GM18519 (cell line): ENCODE measurements around the gene FOXG1.

Experiments
- ATAC-seq: cut with Tn5 transposase; IDR thresholded peaks from one replicate; pipeline ENCODE4 v1.9.1; 2021; ENCODE audit warnings: mild to moderate bottlenecking, moderate library complexity; ENCODE audit not compliant: unreplicated experiment, low FRiP score

FOXG1 gene

DNA sequence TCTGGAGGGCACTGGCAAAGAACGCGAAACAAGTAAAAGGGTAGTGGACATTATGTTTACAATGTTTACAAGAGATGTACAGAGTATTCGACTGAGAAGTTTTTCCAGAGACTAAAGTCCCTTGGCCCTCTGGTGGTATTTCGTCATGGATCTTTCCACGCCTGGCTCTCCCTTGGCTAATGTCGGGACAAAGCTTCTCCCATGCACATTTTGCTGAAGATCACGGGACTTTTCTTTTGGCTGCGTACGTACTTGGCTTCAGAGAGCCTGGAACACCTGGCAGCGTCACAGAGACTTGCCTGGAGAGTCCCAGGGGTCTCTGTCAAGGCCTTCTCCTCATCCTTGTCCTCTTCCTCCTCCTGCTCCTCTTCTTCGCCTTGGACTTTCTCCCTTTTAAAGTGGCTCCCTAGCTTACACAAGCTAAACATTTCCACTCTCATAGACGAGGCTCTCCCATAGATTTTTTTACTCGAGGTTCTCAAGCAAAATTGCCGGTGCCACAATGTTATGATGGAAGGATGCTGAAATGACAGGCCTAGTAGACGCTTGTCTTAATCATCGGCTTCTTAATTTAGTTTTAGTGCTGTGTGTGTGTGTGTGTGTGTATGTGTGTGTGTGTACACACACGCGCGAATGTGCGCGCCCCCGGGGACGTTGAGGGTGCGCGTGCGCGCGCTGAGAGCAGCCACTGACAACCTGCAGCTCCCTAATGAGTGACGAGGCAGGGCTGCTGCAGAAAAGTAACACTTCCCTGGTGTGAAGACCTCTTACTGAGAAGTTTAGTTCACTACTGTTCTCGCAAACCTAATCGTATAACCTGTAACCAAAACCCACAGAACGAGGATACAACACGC, 4.9 kb upstream of the FOXG1 start:
- ATAC-seq: no peak

DNA sequence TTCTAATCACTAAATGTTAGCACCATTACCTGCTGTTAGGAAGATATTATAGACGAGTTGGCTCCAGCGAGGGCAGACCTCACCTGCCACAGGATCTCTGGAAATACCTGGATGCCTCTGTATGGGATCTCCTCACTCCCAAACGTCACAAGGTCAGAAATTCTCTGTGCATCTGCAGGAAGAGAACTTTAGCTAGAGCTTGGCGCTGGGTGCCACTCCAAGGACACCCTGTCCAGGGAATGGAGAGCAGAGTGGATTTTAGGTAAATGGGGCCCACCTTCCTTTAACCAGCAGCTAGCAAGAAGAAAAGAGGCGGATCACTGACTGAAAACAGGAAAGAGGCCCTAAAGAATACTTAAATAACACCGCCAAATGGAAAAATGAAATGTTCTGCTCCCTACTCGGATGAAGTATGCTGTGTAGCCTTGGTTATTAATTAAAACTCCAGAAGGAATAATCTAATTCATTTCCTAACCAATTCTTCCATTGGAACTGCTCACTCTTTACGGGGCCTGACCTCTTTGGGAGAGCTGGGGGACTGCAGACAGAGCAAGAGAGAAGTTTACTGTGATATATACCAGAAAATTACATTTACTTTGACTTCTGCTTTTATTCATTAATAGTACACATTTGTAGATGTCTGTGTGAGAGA, 4.2 kb upstream of the FOXG1 start:
- ATAC-seq: no peak

DNA sequence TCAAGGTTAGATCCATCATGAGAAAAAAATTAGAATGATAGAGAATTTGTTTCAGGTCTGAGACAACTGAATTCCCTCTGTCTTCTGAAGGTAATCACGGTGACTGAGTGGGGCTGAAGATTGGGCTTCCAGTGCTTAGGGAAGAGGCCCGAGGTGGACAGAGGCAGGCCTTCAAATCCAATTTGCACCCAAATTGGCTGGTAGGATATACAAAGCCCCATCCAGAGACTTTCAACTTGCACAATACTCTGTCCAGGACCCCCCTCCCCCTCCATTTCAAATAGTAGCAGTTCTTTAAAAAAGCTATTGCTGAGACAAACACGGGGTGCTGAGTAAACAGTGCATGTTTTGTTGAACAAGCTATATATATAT, 3.6 kb upstream of the FOXG1 start:
- ATAC-seq: no peak

DNA sequence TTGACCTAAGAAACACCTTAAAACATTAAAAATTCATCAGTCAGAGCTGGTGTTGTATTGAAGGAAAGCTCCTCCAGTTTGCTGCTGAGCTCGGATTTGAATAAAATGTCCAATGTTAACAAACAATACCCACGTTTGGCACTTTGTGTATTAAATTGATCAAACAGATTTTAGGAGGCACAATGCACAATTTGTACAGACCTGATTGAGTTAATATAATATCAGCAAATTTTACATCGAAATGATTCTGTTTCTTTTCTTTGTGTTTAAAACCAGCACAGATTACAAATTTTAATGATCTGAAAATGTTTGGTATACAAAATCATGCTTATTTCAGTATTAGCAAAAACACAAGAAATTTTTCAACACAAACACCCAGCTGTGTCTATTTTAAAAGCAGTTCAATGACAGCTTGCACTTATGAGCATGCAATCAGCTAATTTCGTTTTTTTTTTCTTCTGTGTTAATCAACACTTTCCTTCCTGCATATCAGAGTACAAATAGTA, 2.8 kb upstream of the FOXG1 start:
- no peak for ATAC-seq

DNA sequence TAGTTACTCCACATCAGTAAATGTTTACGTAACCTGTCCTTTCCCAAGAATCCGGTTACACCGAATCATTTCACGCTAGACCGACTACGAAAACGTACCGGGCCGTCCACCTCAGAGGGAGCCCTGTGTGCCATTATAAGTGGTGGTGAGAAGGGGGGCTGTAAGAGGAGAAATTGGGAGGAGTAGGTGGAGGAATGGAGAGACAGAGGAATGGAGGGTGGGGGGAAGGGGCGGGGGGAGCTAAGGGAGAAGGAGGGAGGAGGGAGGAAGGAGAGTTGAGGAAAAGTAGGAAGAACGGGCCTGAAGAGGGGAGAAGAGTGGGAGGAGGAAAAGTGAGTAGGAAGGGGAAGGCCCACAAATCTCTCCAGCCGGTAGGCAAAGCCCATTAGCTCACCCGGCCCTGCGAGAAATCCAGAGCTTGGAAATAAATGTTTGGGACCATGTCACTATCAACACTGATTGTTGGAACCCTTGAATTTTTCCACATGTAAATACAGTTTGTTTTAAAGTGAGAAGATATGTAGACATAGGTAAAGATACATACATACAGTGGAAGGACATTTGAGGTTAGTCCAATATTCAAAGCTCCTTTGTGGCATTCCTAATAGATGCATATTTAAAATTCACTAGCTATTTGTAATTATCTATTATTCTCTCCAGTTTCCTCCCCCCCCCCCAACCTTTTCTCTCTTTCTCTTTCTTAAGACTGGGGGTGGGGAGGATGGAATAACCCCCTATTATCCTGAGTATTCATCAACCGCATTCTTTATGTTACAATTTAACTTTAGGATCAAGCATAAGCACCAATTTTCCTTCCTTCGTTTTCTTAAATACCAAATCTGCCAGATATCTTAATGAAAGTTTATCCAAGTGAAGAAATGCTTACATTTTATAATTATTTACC, 2.1 kb upstream of the FOXG1 start:
- ATAC-seq: no peak

DNA sequence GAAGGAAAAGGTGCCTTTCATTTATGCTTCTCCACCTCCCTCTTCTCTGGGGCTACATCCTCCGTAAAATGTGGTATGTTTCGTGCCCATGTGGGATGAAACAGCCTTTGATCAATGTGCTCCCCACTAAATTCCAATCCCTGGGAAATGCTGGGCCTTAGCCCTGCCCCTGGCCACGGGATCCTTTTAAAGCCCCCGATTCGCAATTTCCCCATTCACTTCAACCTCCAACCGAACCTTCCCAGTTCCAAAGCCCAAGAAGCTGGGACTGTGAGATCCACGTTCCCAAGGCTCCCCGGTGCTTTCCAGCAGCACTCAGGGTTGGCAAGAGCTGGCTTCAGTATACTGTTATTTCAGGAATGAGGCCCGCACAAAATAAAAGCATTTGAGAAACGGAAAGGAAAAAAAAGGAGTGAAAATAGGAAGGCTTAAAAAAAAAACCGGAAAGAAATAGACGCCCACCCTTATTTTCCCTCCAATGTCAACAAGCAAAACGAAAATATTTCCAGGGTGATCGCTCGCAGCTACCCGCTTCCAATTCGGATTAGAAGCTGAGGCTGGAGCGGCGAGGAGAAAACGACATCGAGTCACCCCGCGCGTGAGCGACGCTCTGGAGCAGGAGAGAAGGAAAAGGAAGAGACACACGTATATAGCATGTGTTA, 1.3 kb upstream of the FOXG1 start:
- ATAC-seq: no peak

DNA sequence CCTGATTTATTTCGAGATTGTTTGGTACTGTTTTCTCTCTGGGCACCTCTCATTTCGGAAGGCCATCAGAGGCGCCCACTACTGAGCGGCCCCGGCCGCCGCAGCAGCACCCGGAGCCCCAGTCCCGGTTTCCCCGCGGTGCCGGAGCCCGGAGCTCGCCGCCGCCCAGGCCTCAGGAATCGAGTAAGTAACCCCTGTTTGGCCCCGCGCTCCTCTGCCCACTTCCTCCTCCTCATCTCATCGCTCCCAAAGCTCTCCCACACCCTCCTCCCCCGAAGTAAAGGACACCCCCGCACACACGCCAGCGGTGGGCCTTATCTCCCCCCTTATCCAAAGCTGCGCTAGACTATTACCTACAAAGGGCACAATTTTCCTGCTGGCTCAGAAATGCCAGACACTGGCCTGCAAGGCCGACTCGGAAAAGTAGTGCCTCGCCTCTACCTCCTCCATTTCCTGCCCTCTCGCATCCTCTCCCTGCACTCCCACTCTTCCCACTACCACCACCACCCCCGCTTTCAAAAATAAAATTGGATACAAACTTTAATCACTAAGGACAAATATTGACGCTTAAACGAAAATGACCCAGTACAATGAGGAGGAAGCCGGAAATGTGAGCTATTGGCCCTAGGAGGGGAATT, 637 bp upstream of the FOXG1 start:
- no peak for ATAC-seq

DNA sequence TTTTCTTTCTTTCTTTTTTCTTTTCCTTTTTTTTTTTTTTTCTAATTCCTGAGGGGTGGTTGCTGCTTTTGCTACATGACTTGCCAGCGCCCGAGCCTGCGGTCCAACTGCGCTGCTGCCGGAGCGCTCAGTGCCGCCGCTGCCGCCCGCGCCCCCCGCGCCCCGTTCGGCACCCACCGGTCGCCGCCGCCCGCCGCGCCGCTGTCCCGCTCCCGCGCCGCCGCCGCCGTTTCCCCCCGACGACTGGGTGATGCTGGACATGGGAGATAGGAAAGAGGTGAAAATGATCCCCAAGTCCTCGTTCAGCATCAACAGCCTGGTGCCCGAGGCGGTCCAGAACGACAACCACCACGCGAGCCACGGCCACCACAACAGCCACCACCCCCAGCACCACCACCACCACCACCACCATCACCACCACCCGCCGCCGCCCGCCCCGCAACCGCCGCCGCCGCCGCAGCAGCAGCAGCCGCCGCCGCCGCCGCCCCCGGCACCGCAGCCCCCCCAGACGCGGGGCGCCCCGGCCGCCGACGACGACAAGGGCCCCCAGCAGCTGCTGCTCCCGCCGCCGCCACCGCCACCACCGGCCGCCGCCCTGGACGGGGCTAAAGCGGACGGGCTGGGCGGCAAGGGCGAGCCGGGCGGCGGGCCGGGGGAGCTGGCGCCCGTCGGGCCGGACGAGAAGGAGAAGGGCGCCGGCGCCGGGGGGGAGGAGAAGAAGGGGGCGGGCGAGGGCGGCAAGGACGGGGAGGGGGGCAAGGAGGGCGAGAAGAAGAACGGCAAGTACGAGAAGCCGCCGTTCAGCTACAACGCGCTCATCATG, 654 bp downstream of the FOXG1 start:
- ATAC-seq: no peak

DNA sequence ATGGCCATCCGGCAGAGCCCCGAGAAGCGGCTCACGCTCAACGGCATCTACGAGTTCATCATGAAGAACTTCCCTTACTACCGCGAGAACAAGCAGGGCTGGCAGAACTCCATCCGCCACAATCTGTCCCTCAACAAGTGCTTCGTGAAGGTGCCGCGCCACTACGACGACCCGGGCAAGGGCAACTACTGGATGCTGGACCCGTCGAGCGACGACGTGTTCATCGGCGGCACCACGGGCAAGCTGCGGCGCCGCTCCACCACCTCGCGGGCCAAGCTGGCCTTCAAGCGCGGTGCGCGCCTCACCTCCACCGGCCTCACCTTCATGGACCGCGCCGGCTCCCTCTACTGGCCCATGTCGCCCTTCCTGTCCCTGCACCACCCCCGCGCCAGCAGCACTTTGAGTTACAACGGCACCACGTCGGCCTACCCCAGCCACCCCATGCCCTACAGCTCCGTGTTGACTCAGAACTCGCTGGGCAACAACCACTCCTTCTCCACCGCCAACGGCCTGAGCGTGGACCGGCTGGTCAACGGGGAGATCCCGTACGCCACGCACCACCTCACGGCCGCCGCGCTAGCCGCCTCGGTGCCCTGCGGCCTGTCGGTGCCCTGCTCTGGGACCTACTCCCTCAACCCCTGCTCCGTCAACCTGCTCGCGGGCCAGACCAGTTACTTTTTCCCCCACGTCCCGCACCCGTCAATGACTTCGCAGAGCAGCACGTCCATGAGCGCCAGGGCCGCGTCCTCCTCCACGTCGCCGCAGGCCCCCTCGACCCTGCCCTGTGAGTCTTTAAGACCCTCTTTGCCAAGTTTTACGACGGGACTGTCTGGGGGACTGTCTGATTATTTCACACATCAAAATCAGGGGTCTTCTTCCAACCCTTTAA, 1.5 kb downstream of the FOXG1 start:
- no peak for ATAC-seq

DNA sequence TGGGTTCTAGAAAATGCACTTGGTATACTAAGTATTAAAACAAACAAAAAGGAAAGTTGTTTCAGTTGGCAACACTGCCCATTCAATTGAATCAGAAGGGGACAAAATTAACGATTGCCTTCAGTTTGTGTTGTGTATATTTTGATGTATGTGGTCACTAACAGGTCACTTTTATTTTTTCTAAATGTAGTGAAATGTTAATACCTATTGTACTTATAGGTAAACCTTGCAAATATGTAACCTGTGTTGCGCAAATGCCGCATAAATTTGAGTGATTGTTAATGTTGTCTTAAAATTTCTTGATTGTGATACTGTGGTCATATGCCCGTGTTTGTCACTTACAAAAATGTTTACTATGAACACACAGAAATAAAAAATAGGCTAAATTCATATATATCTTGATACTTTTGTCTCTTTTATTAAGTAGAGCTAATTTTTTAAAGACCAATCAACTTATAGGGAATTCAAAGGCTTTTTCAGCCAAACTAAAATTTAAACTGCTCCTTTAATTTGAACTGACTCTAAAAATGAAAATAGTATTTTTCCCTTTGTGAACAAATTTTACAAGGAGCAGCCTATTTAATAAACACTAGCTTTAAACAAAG, 2.8 kb downstream of the FOXG1 start:
- no peak for ATAC-seq

DNA sequence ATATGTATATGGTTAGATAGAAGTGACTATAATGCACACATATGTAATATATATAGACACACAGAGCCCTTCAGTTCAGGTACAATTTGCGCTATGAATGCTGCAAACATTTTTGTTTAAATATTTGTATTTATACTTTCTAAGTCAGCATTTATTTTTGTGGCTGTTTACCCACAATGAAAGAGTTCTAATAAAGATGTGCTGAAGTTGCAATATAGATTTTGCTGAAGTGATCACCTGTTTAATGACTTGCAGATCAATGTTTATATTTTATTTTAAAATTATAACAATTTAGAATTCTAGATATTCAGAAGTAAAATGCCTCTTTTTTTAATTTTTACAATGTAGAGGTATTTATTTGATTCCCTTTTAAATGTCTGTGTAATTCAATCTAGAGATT, 3.5 kb downstream of the FOXG1 start:
- ATAC-seq: no peak

DNA sequence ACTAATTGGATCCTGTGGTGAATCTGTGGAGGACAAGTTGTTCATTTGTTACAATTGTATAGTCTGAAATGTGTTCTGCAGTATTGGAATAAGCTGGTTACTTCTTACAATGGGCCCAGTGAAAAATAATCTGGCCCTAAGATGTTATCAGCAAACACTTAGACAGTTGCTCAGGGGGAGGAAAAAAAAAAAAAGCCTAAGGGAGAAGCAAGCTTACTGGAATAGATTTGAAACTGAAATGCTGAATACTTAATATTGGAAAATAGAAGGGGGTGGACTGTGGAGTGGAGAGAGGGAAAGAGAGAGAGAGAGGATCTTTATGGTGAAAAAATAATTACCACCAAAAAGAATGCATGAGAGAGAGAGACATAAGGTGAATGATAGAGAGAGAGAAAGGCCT, 4.0 kb downstream of the FOXG1 start:
- ATAC-seq: no peak

DNA sequence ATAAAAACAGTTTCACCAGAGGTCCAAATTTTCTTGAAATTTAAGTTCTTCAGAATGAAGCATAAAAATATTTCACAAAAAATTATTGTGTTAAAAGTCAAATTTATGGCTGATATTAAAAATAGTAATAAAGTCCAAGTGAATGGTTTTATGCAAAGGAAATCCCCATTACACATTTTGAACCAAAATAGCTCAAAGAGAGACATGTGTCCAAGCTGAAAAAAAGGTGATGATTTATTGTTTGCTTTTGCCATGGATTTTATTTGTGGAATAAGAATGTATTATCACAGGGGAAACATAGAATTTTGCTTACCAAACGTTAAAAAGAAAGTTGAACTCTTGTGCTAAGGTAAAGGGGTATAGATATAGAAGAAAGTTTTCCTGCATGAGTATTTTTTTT, 4.6 kb downstream of the FOXG1 start:
- no peak for ATAC-seq

DNA sequence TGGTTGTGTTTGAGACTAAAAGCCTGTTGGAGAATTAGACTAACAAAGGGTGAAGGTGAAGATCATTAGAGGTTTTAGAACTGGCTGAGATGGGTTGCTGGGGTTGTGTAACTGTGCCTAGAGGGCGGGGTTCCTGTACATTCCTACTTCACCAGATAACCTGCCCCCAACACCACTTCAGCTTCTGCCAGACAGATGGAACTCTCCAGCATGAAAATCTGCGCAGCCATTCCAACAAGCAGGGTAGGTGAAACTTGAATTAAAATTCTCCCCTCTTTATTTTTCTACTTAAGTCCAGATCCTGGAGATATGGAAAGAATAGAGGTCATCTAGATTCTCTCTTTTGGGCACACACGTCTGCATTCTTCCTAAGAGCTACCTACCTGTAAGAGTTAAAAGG, 6.0 kb downstream of the FOXG1 start:
- no peak for ATAC-seq

DNA sequence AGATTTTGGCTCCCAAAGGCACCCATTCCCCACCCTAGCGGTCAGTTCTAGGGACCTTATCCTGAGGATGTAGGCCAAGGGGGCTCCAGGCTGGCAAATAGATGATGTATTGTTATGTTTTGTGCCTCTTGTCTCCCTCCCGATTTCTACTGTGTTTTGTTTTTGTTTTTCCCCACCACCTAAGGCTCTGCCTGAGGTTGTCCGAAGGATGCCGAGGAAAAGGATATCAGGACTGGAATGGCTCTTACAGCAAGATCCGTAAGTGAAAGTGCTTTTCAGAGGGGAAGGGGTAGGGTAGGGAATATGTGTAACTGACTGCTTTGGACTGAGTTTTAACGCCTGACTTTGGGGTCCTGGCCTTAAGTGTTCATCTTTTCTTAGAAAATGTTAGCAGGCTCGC, 6.6 kb downstream of the FOXG1 start:
- ATAC-seq: no peak

DNA sequence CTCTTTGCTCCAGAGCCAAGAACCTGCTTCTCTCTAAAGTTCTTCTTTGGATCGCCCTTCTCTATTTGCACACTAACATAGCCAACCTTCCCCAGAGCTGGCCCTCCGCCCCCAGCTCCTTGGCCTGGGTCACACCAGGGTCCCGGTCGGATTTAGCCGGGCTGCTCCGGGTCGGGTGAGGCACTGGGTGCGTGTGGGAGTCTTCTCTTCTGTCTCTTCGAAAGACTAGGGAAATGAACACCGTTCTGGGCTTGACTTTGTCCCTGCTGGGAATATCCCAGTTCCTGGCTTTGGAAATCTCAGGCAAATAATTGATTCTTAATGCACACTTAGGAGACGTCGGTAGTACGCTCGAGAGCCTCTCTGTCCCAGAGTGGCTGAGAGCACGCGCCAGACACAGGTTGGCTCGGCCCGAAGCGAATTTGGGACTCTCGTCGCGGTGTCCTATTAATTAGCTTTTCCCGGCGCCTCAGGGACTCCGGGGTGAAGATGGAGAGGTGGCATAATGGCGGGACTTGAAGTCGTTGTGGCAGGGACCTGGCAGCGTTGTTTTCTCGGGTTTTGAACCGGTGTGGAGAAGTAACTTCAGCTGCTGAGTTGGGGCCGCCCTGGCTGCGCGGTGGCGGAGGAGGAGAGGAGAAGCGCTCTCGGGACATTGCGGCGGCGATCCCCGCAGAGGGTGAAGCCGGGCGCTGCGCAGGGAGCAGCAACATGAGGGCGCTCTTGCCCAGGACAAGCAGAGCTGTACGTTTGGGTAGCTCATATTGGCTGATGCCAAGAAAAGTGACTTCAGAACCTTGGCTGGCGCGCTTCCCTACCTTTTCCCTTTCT, 7.5 kb downstream of the FOXG1 start:
- no peak for ATAC-seq
